NB4 (cell line): Measurements from ENCODE around the gene AOPEP.
"Not testable (repeated sequence)": the region's sequence is repeated elsewhere in the genome, so short reads cannot be mapped to it uniquely, and the experiment has no call there.

Source experiments
- CTCF ChIP-seq: IDR thresholded peaks from one replicate; pipeline ENCODE4 v1.5.1; 2012; ENCODE audit warnings: low read depth, low read length
- POLR2A ChIP-seq: IDR thresholded peaks from 2 replicates; pipeline ENCODE4 v1.6.1; 2011; ENCODE audit warnings: mild to moderate bottlenecking; ENCODE audit not compliant: insufficient read length; ENCODE audit errors: extremely low read depth

DNA sequence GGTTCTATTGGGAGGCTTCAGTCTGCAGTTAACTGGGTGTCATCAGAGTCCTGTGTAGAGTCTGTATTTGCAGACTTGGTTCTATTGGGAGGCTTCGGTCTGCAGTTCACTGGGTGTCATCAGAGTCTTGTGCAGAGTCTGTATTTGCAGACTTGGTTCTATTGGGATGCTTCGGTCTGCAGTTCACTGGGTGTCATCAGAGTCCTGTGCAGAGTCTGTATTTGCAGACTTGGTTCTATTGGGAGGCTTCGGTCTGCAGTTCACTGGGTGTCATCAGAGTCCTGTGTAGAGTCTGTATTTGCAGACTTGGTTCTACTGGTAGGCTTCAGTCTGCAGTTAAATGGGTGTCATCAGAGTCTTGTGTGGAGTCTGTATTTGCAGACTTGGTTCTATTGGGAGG lies 239.5 kb downstream of the AOPEP start:
- not testable (repeated sequence) for TF ChIP-seq CTCF, POLR2A
